GM18502 (cell line): ENCODE results near the gene CEACAM19.
"Not testable (repeated sequence)": the region's sequence is repeated elsewhere in the genome, so short reads cannot be mapped to it uniquely, and the experiment has no call there.

Source experiments
- ATAC-seq: cut with Tn5 transposase; IDR thresholded peaks from one replicate; pipeline ENCODE4 v1.9.1; 2021; ENCODE audit warnings: mild to moderate bottlenecking; ENCODE audit not compliant: unreplicated experiment, poor library complexity

Gene CEACAM19

DNA sequence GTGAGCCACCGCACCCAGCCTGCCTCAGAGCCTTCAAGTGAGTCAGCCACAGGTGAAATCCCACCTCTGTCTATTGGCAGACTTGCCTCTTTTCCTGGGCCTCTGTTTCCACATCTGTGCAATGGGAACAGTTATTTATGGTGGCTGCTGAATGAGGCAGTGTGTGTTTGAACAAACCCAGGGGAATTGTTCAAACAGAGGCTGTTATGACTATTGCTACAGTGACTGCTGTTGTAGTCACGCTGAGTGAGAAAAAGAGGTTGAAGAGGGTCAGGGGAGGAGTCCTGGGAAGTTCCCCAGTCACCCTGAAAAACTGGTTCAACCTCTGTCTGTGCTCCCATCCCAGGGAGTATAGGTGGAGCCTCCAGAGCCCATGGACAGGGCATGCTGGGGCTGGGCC lies at the start of gene CEACAM19:
CEACAM19 (plus strand) TSS at position 83 of the 400 bp plus-strand sequence. CDS start 450 bp downstream, outside the sequence.
- no peak for ATAC-seq

DNA sequence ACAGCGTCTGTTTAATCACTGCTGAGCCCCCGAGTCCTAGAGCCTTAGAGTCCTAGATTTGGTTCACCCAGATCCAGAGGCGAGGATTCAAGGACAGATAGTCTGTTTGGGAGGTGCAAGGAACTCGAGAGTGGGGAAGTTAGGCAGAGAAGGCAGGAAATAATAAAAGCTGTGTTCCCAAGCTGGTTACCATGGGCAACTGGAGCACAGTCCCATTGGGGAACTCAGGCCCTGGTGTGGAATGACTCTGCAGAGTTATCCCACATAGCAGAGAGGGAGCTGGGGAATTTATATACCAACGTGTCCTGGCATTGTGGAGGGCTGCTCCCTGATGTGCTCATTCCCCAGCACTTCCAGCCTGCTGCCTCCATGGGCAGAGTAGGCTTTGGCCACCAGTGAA lies 48.2 kb upstream of the CEACAM19 start:
- no peak for ATAC-seq

DNA sequence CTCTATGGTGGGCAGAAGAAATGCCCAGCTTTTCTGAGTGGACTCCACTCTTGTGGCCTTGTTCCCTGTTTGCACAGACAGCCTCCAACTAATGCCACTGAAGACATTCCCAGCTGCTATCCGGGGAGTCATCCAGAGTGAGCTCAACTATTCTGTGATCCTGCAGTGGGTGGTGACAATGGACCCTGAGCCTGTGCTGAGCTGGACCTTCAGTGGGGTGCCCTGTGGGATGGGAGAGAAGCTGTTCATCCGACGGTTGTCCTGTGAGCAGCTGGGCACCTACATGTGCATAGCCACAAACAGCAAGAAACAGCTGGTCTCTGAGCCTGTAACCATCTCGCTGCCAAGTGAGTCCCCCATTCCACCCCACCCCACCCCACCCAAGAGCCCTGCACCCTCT lies 47.7 kb upstream of the CEACAM19 start:
- ATAC-seq, result no peak

DNA sequence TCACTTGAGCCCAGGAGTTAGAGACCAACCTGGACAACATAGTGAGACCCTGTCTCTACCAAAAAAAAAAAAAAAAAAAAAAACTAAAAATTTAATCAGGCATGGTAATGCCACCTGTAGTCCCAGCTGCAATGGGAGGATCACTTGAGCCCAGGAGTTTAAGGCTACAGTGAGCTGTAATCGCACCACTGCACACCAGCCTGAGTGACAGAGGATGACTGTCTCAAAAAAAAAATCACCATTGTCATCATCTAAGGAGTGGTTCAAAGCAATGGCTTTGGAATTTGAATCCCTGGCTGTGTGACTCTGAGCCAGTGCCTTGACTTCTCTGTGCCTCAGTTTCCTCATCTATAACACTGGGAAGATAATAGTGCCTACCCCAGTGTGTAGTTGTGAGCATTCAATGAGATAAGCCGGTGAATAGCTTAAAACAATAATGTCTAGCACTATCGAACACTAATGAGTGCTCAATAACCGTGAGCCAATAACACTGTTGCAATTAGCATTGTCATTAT lies 46.4 kb upstream of the CEACAM19 start:
- ATAC-seq, result no peak

GRCh38 chr19:44625637-44626036 lies 45.6 kb upstream of the CEACAM19 start:
- not testable (repeated sequence) for ATAC-seq

DNA sequence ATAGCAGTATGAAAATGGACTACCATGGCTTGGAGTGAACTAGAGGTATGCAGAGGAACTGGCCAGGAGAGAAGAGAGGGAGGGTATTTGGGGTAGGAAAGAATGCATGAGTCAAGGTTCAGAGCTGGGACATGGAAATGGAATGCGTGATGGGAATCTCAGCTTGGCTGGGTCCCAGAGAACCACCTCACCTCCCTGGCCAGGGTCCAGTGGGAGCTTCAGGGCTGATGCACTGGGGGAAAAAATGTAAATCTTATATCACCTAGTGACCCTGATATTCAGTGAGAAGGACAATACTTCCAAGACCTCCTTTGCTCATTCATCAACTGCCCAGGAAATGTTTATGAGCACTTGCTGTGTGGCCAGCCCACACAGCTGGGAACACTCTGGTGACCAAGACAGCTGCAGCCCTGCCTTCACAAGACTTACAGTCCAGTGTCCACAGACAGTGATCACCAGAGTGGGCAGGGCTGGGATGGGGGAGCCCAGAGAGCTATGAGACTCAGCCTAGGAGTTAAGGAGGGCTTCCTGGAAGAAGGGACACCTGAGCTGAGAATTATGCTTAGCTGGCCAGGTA lies 45.1 kb upstream of the CEACAM19 start:
- no peak for ATAC-seq

GRCh38 chr19:44627631-44628030 lies 43.7 kb upstream of the CEACAM19 start:
- no peak for ATAC-seq

- no peak for ATAC-seq
Measured at GRCh38 chr19:44628793-44629192, 42.5 kb upstream of the CEACAM19 start.

- not testable (repeated sequence) for ATAC-seq
Measured at GRCh38 chr19:44631611-44632010, 39.7 kb upstream of the CEACAM19 start.

DNA sequence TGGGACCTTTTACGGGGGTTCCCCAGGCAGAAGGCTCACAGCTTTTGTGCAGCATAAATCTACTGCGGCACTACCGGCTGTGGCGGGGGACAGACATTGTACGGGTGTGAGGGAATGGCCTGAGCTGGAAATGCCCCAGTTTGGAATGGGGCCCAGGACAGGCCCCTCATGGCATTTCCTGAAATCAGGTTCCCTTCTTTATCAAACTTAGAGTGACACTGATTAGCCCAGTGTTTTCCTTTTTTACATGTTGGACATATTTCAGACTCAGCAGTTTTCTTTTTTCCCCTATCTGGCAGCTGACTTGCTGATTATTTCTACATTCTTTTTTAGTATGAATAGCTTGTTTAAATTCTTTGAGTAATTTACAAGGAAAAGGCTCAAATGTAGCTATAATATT lies 37.2 kb upstream of the CEACAM19 start:
- not testable (repeated sequence) for ATAC-seq

GRCh38 chr19:44634785-44635184 lies 36.5 kb upstream of the CEACAM19 start:
- no peak for ATAC-seq

- no peak for ATAC-seq
Measured at GRCh38 chr19:44635581-44636438, 35.5 kb upstream of the CEACAM19 start.

DNA sequence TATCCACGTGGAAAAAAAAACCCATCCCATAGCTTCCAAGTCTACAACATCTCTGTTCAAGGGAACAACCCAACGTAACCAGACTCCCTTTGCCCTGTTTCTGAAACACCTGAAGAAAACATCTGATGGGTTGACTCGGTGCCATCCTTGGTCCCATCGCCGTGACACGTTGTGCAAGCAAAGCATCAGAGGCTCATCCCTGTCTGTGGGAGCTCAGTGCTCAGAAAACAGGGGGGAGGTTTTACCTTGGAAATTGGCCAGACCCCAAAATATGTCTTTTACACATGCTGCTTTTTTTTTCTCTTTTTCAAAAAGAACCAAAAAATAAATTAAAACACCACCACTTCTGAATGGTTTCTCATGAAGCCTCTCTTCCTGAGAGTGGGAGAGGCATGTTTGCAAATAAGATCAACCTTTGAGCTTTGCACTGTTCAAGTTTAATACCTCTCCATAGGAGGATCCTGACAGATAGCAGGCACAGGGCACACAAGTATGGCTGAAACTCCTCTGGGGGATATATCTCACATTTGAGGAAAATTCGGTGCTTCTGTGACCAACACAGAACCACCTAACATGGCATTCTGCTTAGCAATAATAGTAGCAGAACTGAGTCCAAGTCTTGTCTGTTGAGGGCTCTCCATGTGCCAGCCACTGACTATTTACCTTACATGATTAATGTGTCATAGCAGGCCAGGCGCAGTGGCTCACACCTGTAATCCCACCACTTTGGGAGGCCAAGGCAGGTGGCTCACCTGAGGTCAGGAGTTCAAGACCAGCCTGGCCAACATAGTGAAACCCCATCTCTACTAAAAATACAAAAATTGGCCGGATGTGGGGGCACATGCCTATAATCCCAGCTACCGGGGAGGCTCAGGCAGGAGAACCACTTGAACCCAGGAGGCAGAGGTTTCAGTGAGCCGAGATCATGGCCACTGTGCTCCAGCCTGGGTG lies 34.6 kb upstream of the CEACAM19 start:
- no peak for ATAC-seq

DNA sequence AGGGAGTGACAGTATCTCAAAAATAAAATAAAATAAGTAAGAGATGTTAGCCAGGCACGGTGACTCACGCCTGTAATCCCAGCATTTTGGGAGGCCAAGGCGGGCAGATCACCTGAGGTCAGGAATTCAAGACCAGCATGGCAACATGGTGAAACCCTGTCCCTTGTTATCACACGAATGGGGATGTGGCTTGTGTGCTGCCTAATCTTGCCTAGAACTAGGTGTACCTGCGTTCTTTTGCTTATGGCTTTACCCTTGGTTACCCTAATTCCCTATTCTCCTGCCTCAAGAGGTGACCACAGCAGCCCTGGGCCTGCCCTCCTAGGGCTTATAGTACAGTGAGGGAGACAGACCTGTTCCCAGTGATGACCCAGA lies 33.9 kb upstream of the CEACAM19 start:
- ATAC-seq, result no peak

DNA sequence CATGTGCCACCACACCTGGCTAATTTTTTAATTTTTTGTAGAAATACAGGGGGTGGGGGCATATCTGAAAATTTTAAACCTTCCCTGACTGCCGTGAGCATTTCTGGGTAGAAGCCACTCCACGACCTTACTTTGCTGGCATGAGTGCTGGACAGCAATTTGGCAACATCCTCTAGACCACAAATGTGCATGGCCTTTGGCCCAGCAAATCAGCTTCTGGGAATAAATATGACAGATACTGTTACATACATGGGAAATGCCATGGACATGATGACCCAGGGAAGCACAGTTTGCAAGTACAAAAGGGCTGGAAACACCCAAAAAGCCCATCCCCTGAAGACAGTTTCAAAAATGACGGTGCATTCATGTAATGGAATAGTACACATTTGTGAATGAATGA lies 30.8 kb upstream of the CEACAM19 start:
- no peak for ATAC-seq

- ATAC-seq, result no peak
Measured at GRCh38 chr19:44641501-44642265, 29.6 kb upstream of the CEACAM19 start.

DNA sequence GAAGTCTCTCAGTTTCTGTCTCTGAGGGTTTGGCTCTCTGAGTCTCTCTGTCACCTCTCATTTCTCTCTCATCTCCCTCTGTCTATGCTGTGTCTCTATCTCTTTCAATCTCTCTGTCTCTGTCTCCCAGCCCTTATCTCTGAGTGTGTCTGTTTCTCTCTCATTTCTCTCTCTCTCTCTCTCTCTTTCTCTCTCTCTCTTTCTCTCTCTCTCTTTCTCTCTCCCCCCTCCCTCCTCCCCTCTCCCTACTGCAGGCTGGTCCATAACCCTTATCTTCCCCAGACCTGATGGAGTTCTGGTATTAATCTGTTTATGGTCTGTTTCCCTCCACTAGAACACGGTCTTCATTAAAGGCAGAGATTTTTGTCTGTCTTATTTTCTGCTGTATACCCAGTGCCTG lies 28.9 kb upstream of the CEACAM19 start:
- ATAC-seq, result no peak

GRCh38 chr19:44643605-44644401 lies 27.5 kb upstream of the CEACAM19 start, which contains the start of gene PVR:
PVR (plus strand) TSS chr19:44643910; CDS start chr19:44644097, 187 bp downstream.
- ATAC-seq, result no peak
